DMS79 (cell line): Measurements from ENCODE around the gene DDX60.

Experiments used
- DNase-seq: peaks from one replicate; lab custom pipeline; 2025; lab: John Stamatoyannopoulos, UW

Gene DDX60

DNA sequence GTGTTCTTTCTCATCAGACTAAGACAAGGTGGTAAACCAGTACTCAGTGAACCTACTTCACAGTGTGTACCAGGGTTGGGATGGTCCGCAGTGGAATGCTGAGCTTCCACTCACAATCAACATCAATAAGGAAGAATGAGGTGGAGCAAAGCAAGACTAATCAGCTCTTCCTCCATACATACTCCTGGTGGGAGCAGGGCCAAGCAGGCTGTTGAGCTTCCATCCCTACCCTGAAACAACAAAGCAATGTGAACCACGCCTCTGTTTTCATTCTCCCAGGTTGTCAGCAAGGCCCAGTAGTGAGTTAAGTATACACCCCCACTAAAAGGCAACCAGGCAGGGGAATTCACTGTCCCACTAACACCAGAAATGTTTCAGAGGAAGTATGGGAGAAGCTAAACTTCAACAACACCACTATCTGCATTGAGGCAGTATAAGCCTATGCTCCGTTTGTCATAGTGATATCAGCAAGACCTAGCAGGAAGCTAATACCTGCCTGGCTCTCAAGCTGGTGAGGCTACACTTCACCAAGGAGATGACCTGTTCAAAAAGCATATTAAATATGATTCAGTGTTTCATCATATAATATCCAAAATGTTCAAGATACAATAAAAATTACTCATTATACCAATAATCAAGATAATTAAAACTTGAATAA lies 109.5 kb downstream of the DDX60 start:
- no peak for DNase-seq

DNA sequence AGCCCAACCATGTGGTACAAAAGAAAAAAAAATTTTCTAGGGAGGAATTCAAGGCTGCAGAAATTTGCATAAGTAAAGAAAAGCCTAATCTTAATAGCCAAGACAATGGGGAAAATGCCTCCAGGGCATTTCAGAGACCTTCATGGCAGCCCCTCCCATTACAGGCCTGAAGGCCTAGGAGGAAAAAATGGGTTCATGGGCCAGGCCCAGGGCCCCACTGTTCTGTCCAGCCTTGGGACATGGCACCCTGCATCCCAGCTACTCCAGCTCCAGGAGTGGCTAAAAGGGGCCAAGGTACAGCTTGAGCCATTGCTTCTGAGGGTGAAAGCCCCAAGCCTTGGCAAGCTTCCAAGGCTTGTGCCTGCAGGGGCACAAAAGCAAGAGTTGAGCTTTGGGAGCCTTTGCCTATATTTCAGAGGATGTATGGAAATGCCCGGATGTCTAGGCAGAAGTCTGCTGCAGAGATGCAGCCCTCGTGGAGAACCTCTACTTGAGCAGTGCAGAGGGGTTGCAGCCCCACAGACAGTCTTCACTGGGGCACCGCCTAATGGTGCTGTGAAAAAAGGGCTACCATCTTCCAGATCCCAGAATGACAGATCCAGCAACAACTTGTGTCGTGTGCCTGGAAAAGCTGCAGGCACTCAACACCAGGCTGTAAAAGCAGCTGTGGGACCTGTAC lies 115.2 kb downstream of the DDX60 start:
- no peak for DNase-seq

DNA sequence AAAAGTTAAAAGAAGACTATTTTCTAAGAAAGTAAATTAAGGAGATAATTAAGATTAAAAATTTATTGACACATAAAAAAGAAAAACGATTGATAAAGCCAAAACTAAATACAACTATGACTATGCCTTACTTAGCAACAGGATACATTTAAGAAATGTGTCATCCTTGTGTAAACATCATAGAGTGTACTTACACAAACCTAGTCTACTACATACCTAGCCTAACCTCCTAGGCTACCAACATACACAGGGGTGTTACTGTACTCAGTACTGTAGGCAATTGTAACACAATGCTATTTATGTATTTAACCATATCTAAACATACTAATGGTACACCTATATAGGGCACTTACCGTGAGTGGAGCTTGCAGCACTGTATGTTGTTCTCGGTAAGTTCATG lies 117.9 kb downstream of the DDX60 start:
- no peak for DNase-seq

DNA sequence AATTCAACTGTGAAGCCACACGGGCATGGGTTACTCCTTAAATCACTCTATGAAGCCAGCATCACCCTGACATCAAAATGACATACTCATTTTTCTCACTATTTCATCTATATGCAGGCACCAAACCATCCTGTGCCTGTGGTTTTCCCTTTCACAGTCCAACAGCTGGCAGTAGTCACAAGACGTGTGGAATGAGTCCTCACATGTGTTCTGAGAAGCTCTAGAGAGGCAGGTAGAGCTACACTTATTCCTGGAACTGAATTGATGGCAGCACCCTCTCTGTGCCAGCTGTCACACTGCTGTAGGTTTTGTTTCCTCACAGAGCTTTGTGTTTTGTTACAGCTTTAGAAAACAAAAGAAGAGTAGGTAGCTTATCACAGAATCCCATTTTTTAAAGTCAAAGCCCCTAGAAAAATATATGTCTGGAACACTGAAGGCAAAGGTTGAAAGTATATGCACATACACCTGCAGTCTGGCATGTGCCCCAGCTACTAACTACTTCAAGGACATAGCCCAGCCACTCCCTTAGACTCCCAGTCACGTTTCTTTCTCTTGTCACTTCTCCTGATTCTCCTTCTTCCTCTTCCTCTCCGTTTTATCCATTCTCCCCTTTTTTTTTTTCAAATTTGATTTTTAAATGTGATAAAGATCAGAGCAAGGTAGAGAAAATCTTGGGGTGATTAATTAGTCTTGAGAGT lies 119.1 kb downstream of the DDX60 start:
- no peak for DNase-seq

DNA sequence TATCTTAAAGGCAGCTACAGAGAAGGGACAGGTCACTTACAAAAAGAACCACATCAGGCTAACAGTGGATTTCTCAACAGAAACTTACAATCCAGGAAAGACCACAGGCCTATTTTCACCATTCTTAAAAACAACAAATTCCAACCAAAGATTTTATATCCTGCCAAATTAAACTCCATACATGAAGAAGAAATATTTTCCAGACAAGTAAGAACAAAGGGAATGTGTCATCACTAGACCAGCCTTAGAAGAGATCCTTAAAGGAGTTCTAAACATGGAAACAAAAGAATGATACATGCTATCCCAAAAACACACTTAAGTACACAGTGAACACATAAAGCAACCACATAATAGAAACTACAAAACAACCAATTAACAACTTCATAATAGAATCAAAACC lies 120.6 kb downstream of the DDX60 start:
- DNase-seq = no peak

DNA sequence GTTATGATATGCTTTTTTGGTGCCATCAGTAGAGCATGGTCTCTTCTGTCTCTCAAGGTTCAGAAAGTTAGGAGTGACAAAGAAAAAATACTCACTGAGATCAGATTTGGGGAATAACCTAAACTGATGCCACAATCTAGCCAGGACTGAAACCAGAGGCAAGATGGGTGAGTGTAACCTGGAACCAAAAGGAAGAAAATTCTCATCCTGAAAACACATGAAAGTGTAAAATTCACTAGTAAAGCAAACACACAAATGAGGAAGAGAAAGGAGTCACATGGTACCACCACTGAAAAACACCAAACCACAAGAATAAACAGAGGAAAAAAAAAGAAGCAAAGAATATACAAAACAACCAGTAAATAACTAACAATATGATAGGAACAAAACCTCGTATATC lies 129.8 kb downstream of the DDX60 start:
- DNase-seq = no peak

DNA sequence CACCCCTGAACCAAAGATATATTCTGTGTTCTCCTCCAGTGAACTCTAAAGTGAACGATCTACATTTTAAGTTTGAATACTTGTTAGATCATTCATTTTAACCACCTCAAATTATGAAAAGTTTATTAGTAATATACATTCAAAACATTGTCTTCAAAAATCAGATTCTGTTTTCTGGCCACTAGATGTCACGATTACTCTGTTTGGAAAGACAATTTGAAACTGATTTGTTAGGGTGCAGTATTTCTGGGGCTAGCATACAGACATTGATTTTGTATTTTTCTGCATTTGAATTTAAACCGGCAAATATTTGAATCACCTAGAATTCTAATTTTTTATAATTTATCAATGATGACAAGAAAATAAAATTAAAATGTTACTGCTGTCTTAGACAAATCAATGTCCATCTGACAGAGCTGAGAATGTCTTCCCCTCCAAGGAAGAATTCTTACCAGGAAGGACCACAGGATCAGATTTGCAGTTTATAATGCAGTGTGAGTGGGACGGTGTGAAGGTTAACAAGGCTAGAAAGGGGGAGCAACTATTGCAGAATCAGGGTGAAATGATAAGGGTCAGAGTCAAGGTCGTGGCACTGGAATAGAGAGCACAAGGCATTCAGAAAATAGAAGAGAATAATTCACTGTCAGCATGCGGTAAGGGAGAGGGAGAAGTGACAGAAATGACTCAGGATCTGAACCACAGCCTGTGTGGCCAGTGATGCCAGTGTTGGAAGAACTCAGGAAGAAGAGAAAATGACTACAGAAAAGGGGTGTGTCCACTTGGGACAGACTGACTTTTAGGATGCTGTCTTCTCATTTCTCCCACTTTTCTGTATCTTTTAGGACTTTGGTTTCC lies 134.6 kb downstream of the DDX60 start:
- DNase-seq = no peak

DNA sequence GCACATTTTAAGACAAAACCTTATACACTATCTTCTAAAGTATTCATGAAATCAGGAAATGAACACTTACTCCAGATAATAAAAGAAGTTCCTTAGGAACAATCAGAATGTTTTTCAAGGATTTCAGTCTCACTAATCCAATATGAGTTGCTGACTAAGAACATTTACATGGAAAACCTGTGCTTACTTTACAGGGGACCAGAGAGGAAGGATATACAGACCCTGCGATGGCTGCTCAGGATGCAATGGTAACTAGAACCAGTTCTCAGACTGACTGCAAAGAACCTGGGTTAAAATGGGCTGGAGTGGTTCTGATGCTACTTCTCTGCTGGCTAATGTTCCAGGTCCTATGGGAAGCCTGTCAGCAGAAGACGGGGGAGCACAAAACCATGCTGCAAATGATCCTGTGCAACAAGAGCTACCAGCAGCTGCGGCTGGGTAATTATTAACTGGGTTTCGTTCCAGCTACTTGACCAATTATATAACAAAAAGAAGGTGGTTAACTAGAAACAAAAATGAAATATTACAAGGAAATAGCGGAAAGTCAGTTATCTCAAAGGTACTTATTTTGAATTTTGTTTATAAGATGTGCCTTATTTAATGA lies 140.9 kb downstream of the DDX60 start:
- no peak for DNase-seq

DNA sequence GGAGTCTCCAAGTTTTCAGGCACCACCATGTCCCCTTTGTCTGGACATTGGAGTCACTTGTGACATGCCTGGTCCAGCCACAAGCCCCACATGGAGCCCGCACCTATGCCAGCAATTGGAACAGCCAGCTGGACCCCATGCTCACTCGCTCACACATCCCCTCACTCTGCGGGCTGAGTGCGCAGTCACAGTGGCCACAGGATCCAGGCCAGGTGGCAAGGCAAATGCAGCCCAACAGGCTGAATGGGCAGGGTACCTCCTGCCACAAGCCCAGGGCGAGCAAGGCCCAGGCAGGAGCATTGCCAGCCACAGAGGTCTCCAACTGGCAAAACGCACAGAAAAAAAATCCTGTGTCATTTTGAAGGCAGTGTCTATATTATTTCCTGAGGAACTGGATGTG lies 144.2 kb downstream of the DDX60 start:
- DNase-seq = no peak

DNA sequence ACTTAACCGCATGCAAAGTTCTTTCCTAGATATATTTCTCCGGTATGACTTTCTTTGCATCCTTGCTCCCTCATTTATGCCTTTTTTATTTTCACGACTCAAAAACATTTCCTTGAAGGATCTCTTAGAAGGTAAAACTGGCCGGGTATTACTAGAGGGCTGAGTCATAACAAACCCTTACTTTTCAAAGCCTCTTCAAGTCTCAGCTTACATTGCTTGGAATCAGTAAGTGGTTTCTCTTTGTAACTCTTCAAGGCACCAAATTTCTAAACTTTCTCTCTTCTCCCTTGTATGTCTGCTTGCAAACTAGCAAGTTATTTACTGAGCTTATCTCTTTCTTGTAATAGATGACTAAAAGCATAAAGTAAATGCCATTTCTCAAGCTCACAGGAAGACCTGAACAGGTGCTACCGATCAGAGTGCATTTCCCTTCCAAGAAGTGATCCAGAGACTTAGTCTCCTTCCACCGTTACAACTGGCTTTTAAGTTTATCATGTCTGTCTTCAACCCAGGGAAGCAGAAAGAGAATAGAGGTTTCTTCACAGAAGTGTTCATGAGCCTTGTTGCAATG lies 150.8 kb downstream of the DDX60 start:
- DNase-seq = no peak
